Skeletal muscle tissue (tissue), 4 donors: ENCODE measurements around the gene TSPAN5. TPM values are rescaled to one million over a fixed set of nuclear protein-coding genes. Genes with fewer than 3 reads are reported as not detected.

ENCODE experiments used
- H3K27ac ChIP-seq: one replicate; pipeline ENCODE4 v1.7.0; 2013; ENCODE audit warnings: mild to moderate bottlenecking, low read depth, low read length, inconsistent platforms
- H3K27me3 ChIP-seq, 3 donors: one replicate each; pipeline ENCODE4 v1.7.0; 2013; ENCODE audit warnings: low read length in 3 of 3; ENCODE audit not compliant: control insufficient read depth in 3 of 3, insufficient read depth in 3 of 3
- H3K36me3 ChIP-seq, 3 donors: one replicate each; pipeline ENCODE4 v1.7.0; 2013; ENCODE audit warnings: low read length in 3 of 3; ENCODE audit not compliant: control insufficient read depth in 3 of 3, insufficient read depth in 3 of 3
- H3K4me1 ChIP-seq, 3 donors: one replicate each; pipeline ENCODE4 v1.7.0; 2013; ENCODE audit warnings: low read length in 3 of 3, mild to moderate bottlenecking in 3 of 3; ENCODE audit not compliant: control insufficient read depth in 3 of 3, insufficient read depth in 3 of 3
- H3K4me3 ChIP-seq, 3 donors: one replicate each; pipeline ENCODE4 v1.7.0; 2013; ENCODE audit warnings: low read length in 3 of 3
- H3K9ac ChIP-seq, 3 donors: one replicate each; pipeline ENCODE4 v1.7.0; 2013; ENCODE audit warnings: low read length in 3 of 3, mild to moderate bottlenecking in 3 of 3, moderate library complexity in 2 of 3, low read depth in 1 of 3
- H3K9me3 ChIP-seq, 3 donors: one replicate each; pipeline ENCODE4 v1.7.0; 2013; ENCODE audit warnings: low read length in 3 of 3; ENCODE audit not compliant: control insufficient read depth in 3 of 3
- total RNA-seq: library from RNA; depleted of rRNA; stranded (reverse); fragments of >200 nt; gene quantifications from one replicate; pipeline ENCODE4 v1.2.3, GENCODE V29; 2014
- donor health status: Osteomylitis.

Gene TSPAN5
- total RNA-seq, 1 donor from 2014 or later: 11.0 TPM

GRCh38 chr4:98528882-98529281 lies 129.5 kb downstream of the TSPAN5 start:
- no peaks in the 10 kb centered on the region for H3K27me3 ChIP-seq
- H3K27ac ChIP-seq: no peak overlapping the region
- H3K4me1 ChIP-seq: no peaks in the 10 kb centered on the region
- H3K9ac ChIP-seq: no peak overlapping the region
- no peaks in the 10 kb centered on the region for H3K36me3 ChIP-seq
- H3K4me3 ChIP-seq: no peak overlapping the region
- H3K9me3 ChIP-seq: no peaks in the 10 kb centered on the region

DNA sequence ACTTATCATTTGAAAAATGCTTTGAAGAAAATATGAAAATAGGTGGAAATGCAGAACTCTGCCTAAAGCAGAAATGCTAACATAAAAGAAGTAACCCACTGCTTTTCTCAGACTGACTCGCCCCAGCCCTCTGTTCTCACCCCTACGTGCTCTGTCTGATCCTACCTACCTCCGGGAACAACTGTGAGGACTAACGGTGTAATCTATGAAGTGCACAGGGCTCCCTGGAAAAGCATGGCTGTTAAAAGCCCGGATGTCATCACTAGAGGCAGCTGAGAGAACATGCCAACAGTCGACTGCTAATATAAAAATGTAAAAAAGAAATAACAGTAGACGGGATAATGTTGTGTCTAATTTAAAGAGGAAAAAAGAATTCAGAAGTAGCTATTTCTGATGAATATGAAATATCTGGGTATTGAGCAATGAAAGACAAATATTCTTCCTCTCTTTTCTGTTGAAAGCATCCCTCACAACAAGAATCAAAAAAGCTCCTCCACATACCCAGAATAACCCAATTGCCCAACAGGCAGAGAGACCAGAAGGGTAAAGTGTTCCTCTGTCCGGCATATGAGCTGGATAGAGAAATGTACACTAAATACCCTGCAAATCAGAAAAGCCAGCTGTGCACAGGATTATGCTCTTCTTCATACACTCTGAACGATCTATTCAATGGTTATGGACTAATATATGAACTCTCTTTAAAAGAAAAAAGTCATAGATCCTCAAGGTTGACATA lies 130.7 kb downstream of the TSPAN5 start:
- Histone ChIP-seq H3K4me3 (no peak overlapping the region), H3K4me1 (no peaks in the 10 kb centered on the region), H3K27ac (no peak overlapping the region), H3K27me3 (no peaks in the 10 kb centered on the region), H3K9me3 (no peaks in the 10 kb centered on the region), H3K9ac (no peak overlapping the region), H3K36me3 (no peaks in the 10 kb centered on the region)

DNA sequence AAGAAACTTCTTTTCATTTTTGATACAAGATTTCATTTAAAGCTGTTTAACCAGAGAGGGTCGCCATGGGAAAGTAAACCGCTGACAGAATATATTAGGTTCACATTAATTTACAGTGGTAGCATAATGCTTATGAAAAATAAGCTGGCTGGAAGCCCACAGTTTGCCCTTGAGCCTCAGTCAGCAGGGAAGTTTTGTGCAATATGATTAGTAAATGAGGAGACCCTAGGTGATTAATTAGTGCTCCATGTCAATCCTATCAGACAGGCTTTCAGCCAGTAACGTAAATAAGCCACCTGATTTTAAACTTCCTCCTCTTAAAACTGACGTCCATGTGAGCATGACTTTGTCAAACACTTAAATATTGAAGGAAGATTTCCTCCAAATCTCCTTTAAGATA lies 134.2 kb downstream of the TSPAN5 start:
- H3K27ac ChIP-seq: no peak overlapping the region
- no peak overlapping the region for H3K9ac ChIP-seq
- H3K27me3 ChIP-seq: no peaks in the 10 kb centered on the region
- no peaks in the 10 kb centered on the region for H3K9me3 ChIP-seq
- H3K4me3 ChIP-seq: no peak overlapping the region
- no peaks in the 10 kb centered on the region for H3K4me1 ChIP-seq
- no peaks in the 10 kb centered on the region for H3K36me3 ChIP-seq

GRCh38 chr4:98522636-98523395 lies 135.6 kb downstream of the TSPAN5 start:
- Histone ChIP-seq H3K27me3 (no peaks in the 10 kb centered on the region), H3K9ac (no peak overlapping the region), H3K4me1 (no peaks in the 10 kb centered on the region), H3K4me3 (no peak overlapping the region), H3K27ac (no peak overlapping the region), H3K36me3 (no peaks in the 10 kb centered on the region), H3K9me3 (no peaks in the 10 kb centered on the region)

GRCh38 chr4:98522062-98522461 lies 136.3 kb downstream of the TSPAN5 start:
- Histone ChIP-seq H3K9me3 (no peaks in the 10 kb centered on the region), H3K4me3 (no peak overlapping the region), H3K36me3 (no peaks in the 10 kb centered on the region), H3K27ac (no peak overlapping the region), H3K4me1 (no peaks in the 10 kb centered on the region), H3K27me3 (no peaks in the 10 kb centered on the region), H3K9ac (no peak overlapping the region)

- Histone ChIP-seq H3K27me3 (no peaks in the 10 kb centered on the region), H3K9ac (no peak overlapping the region), H3K9me3 (no peaks in the 10 kb centered on the region), H3K4me1 (no peaks in the 10 kb centered on the region), H3K4me3 (no peak overlapping the region), H3K27ac (no peak overlapping the region), H3K36me3 (no peaks in the 10 kb centered on the region)
These were observed 136.9 kb downstream of the TSPAN5 start for GRCh38 chr4:98521486-98521885.

GRCh38 chr4:98519268-98519977 lies 139.0 kb downstream of the TSPAN5 start:
- no peak overlapping the region for H3K9ac ChIP-seq
- no peaks in the 10 kb centered on the region for H3K27me3 ChIP-seq
- no peak overlapping the region for H3K27ac ChIP-seq
- H3K36me3 ChIP-seq: no peaks in the 10 kb centered on the region
- no peaks in the 10 kb centered on the region for H3K4me1 ChIP-seq
- no peaks in the 10 kb centered on the region for H3K9me3 ChIP-seq
- no peak overlapping the region for H3K4me3 ChIP-seq

DNA sequence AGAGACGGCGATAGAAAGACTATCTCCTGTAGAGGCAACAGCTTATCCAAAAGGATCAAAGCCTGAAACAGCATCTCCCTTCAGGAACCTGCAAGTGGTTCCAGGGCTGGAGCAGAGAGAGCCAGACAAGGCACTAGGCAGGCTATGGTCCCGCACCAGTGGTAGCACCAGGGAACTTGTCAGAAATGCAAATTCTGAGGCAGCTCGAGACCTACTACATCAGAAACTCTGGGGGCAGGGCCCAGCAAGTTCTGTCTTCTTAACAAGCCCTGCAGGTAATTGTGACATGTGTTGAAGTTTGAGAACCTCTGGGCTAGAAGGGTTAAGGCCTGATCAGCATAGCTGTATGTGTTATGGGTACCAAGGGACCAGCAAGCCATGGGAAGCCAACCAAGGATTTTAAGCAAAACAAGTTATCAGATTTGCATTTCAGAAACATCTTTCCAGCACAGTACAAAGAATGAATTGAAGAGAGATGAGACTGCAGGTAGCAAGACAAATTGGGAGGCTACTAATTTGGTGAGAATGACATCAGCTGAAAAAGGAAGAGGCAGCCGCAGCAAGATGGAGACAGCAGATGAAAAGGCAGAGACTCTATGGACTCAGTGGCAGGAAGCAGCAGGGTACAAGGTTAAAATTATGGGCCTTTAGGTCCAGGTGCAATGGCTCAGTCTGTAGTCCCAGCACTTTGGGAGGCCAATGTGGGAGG lies 139.7 kb downstream of the TSPAN5 start:
- Histone ChIP-seq H3K9ac (no peak overlapping the region), H3K27me3 (no peaks in the 10 kb centered on the region), H3K27ac (no peak overlapping the region), H3K4me3 (no peak overlapping the region), H3K36me3 (no peaks in the 10 kb centered on the region), H3K4me1 (no peaks in the 10 kb centered on the region), H3K9me3 (no peaks in the 10 kb centered on the region)

DNA sequence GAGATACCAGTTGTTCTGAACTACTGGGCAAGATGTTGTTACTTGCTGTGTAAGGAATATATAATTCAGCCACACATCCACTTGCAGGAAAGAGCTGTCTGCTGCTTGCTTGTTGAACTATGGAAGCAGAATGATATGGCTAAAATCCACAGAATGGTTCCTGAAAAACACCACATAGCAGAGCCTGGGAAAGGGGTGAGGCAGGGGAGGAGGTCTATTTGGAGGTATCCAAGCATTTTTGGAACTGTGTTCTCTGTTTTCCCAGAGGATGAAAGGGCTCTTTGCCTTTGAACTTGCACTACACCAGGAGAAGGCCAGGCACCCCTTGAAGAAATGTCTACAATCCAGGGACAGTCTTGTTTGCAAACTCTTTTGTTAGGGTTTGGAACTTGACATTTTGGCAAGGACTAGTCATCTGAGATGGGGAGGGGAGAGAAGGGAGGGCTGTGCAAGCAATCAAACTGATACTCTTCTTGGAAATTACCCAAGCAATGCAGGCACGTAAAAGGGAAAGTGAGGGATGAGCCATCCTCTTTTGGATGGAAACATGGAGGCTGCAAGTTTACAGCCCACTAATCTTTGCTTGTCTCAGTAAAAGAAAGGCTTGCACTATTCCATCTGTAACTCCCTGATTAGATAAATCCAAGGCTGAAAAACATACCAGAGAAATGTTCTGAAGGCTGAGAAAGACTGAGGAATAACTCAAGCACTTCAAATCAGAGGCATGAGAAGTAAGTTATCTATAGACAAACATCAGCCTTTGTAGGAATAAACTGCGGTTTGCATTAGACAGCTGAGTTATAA lies 141.0 kb downstream of the TSPAN5 start:
- Histone ChIP-seq H3K4me3 (no peak overlapping the region), H3K27me3 (no peaks in the 10 kb centered on the region), H3K9me3 (no peaks in the 10 kb centered on the region), H3K27ac (no peak overlapping the region), H3K36me3 (no peaks in the 10 kb centered on the region), H3K9ac (no peak overlapping the region), H3K4me1 (no peaks in the 10 kb centered on the region)
